IMR-90 (cell line): ENCODE measurements around the gene STEEP1. TPM values are rescaled to one million over a fixed set of nuclear protein-coding genes. Genes with fewer than 3 reads are reported as not detected.

Source experiments
- ATAC-seq: fragments of 200-7000 bp; cut with Tn5 transposase; 2 replicates; pipeline ENCODE4 v1.9.1; 2020; ENCODE audit warnings: low read depth, mild to moderate bottlenecking, moderate library complexity
- BruUV-seq: library from RNA; stranded (reverse); fragments of 400-500 nt; replicated peaks from 2 replicates; lab custom pipeline; 2021; lab: Mats Ljungman, UMichigan
- CTCF ChIA-PET: fragments of 300-600 bp; formaldehyde crosslinking; extraction: SDS; loops from one replicate; lab custom pipeline; 2021; ENCODE audit warnings: antibody characterized with exemption; lab: Yijun Ruan, JAX
- POLR2A ChIA-PET: fragments of 300-600 bp; sonication (Branson Sonifier 250); formaldehyde crosslinking; loops from one replicate; lab custom pipeline; 2022; ENCODE audit warnings: antibody characterized with exemption; ENCODE audit not compliant: unreplicated experiment; lab: Charles Lee
- DNase-seq: peaks from one replicate; pipeline ENCODE4 v3.0.0; 2013
- H2AFZ ChIP-seq: replicated peaks from 2 replicates; pipeline ENCODE3; 2013; ENCODE audit warnings: low read length, mild to moderate bottlenecking; ENCODE audit not compliant: poor library complexity
- H2AK5ac ChIP-seq: 2 replicates; pipeline ENCODE4 v1.6.1; 2013; ENCODE audit warnings: low read depth, low read length, inconsistent platforms
- H2AK9ac ChIP-seq: replicated peaks from 2 replicates; pipeline ENCODE3; 2013; ENCODE audit warnings: mild to moderate bottlenecking, low read depth, low read length, moderate library complexity; ENCODE audit not compliant: poor library complexity
- H2BK120ac ChIP-seq: 2 replicates; pipeline ENCODE4 v1.6.1; 2013; ENCODE audit warnings: low read depth, low read length, inconsistent platforms
- H2BK15ac ChIP-seq: 3 replicates; pipeline ENCODE4 v1.6.1; 2013; ENCODE audit warnings: low read depth, low read length, inconsistent platforms
- H2BK20ac ChIP-seq: 2 replicates; pipeline ENCODE4 v1.6.1; 2013; ENCODE audit warnings: low read depth, mild to moderate bottlenecking, inconsistent platforms, low read length, moderate library complexity
- H2BK5ac ChIP-seq: 2 replicates; pipeline ENCODE4 v1.6.1; 2013; ENCODE audit warnings: mild to moderate bottlenecking, low read depth, low read length, inconsistent platforms; ENCODE audit not compliant: poor library complexity, severe bottlenecking
- H3K14ac ChIP-seq: replicated peaks from 2 replicates; pipeline ENCODE4 v1.6.1; 2013; ENCODE audit warnings: low read depth, low read length, inconsistent platforms
- H3K18ac ChIP-seq: 2 replicates; pipeline ENCODE4 v1.6.1; 2013; ENCODE audit warnings: low read depth, low read length, control low read depth
- H3K23ac ChIP-seq: 2 replicates; pipeline ENCODE4 v1.6.1; 2013; ENCODE audit warnings: low read depth, low read length, inconsistent platforms
- H3K27ac ChIP-seq: 2 replicates; pipeline ENCODE4 v1.5.1; 2013; ENCODE audit warnings: mild to moderate bottlenecking, control low read depth, low read length; ENCODE audit not compliant: insufficient read depth
- H3K27me3 ChIP-seq: 2 replicates; pipeline ENCODE4 v1.6.1; 2013; ENCODE audit warnings: low read length; ENCODE audit not compliant: control insufficient read depth, insufficient read depth
- H3K36me3 ChIP-seq: 2 replicates; pipeline ENCODE4 v1.6.1; 2013; ENCODE audit warnings: low read length, mixed read lengths; ENCODE audit not compliant: control insufficient read depth, insufficient read depth
- H3K4ac ChIP-seq: 2 replicates; pipeline ENCODE4 v1.6.1; 2013; ENCODE audit warnings: low read depth, low read length, inconsistent platforms
- H3K4me1 ChIP-seq: 2 replicates; pipeline ENCODE4 v1.6.1; 2013; ENCODE audit warnings: low read length, mixed read lengths; ENCODE audit not compliant: control insufficient read depth, insufficient read depth
- H3K4me2 ChIP-seq: 2 replicates; pipeline ENCODE4 v1.6.1; 2013; ENCODE audit warnings: low read depth, mild to moderate bottlenecking, control low read depth, low read length, moderate library complexity
- H3K4me3 ChIP-seq: 2 replicates; pipeline ENCODE4 v1.5.1; 2013; ENCODE audit warnings: low read depth, mild to moderate bottlenecking, control low read depth, low read length, moderate library complexity; ENCODE audit not compliant: insufficient read depth
- H3K56ac ChIP-seq: 2 replicates; pipeline ENCODE4 v1.6.1; 2013; ENCODE audit warnings: low read length, inconsistent platforms; ENCODE audit not compliant: insufficient read depth; ENCODE audit errors: extremely low read depth
- H3K79me1 ChIP-seq, 2 experiments: 2 replicates each; pipeline ENCODE4 v1.6.1; 2013; ENCODE audit warnings: low read length in 2 of 2, inconsistent platforms in 1 of 2, low read depth in 1 of 2
- H3K9ac ChIP-seq: 2 replicates; pipeline ENCODE4 v1.6.1; 2013; ENCODE audit warnings: low read depth, low read length, control low read depth
- H3K9me1 ChIP-seq: 2 replicates; pipeline ENCODE4 v1.6.1; 2013; ENCODE audit warnings: low read length, inconsistent platforms; ENCODE audit not compliant: insufficient read depth
- H3K9me3 ChIP-seq: 2 replicates; pipeline ENCODE4 v1.6.1; 2013; ENCODE audit warnings: low read length; ENCODE audit not compliant: control insufficient read depth, insufficient read depth
- H4K20me1 ChIP-seq: 2 replicates; pipeline ENCODE4 v1.6.1; 2013; ENCODE audit warnings: low read length, inconsistent platforms; ENCODE audit not compliant: insufficient read depth
- H4K5ac ChIP-seq: 2 replicates; pipeline ENCODE4 v1.6.1; 2013; ENCODE audit warnings: mild to moderate bottlenecking, low read depth, low read length, control low read depth
- H4K8ac ChIP-seq, 2 experiments: 2 replicates each; pipeline ENCODE4 v1.6.1; 2013; ENCODE audit warnings: low read depth in 2 of 2, low read length in 2 of 2, control low read depth in 1 of 2, inconsistent platforms in 1 of 2
- H4K91ac ChIP-seq: 2 replicates; pipeline ENCODE4 v1.6.1; 2013; ENCODE audit warnings: low read depth, low read length, inconsistent platforms; ENCODE audit not compliant: insufficient read depth
- CEBPB ChIP-seq: IDR thresholded peaks from 2 replicates; pipeline ENCODE4 v1.6.1; 2012; ENCODE audit warnings: low read depth, low read length, improper control_type of control experiment
- CHD1 ChIP-seq: IDR thresholded peaks from 2 replicates; pipeline ENCODE4 v1.6.1; 2012; ENCODE audit warnings: low read depth, low read length, improper control_type of control experiment
- MAFK ChIP-seq: IDR thresholded peaks from 2 replicates; pipeline ENCODE4 v1.6.1; 2012; ENCODE audit warnings: low read depth, low read length, improper control_type of control experiment
- MXI1 ChIP-seq: IDR thresholded peaks from 2 replicates; pipeline ENCODE4 v1.6.1; 2012; ENCODE audit warnings: low read depth, mild to moderate bottlenecking, low read length, moderate library complexity, borderline replicate concordance
- NFE2L2 ChIP-seq: fragments of 150-350 bp; IDR thresholded peaks from 2 replicates; pipeline ENCODE4 v1.6.1; 2016; ENCODE audit warnings: low read depth, mild to moderate bottlenecking, low read length
- POLR2A ChIP-seq: IDR thresholded peaks from 2 replicates; pipeline ENCODE4 v1.6.1; 2012; ENCODE audit warnings: mild to moderate bottlenecking, low read depth, low read length
- RAD21 ChIP-seq: IDR thresholded peaks from 2 replicates; pipeline ENCODE4 v1.6.1; 2012; ENCODE audit warnings: low read length, improper control_type of control experiment
- RFX5 ChIP-seq: IDR thresholded peaks from 2 replicates; pipeline ENCODE4 v1.8.0; 2012; ENCODE audit warnings: low read depth, mild to moderate bottlenecking, low read length, moderate library complexity
- USF2 ChIP-seq: fragments of 150-350 bp; IDR thresholded peaks from 2 replicates; pipeline ENCODE4 v1.6.1; 2017; ENCODE audit warnings: mild to moderate bottlenecking, antibody characterized with exemption, low read length, low read depth
- dilution Hi-C: fragments of 300-500 bp; cut with HindIII; formaldehyde crosslinking; loops from one replicate; pipeline ENCODE4 v1.14.3; 2018; ENCODE audit warnings: low sequenced_read_pairs; ENCODE audit not compliant: unreplicated experiment
- in situ Hi-C: fragments of 300-500 bp; cut with MboI; formaldehyde crosslinking; loops from 3 replicates; pipeline ENCODE4 v1.14.3; 2019; ENCODE audit warnings: low sequenced_read_pairs, inconsistent platforms, mixed read lengths
- intact Hi-C: fragments of 100-400 bp; cut with micrococcal nuclease; formaldehyde crosslinking; loops from 2 replicates; pipeline ENCODE4 v1.10.0; 2022
- polyA plus RNA-seq, 3 experiments: library from polyadenylated mRNA; depleted of rRNA; stranded (reverse); fragments of >200 nt; gene quantifications; 2 replicates each; pipeline ENCODE4 v1.2.3, GENCODE V29; 2012; ENCODE audit warnings: low replicate concordance in 1 of 3
- total RNA-seq: library from RNA; depleted of rRNA; stranded (reverse); fragments of >200 nt; gene quantifications from 2 replicates; pipeline ENCODE4 v1.2.3, GENCODE V29; 2012
- TF ChIP-seq, protein P1 (sequence below): fragments of 150-350 bp; IDR thresholded peaks from 2 replicates; pipeline ENCODE4 v1.6.1; 2016; ENCODE audit warnings: low read depth, mild to moderate bottlenecking, low read length, moderate library complexity, borderline replicate concordance

The STEEP1 gene
- total and polyA plus RNA-seq, 2 of the 4 experiments (the other 2 are of a cell fraction) = 16.7 to 33.2 TPM

- dilution Hi-C loops = no loop called here
- Histone ChIP-seq H2BK20ac (no peak overlapping the region), H3K79me1 (peaks cover 4 to 7% of the 10 kb centered on the region in 2 experiments; a peak in 3 of 4 replicates), H2BK120ac (no peak overlapping the region), H3K18ac (no peak overlapping the region), H3K4me1 (no peaks in the 10 kb centered on the region), H3K23ac (no peak overlapping the region), H4K91ac (no peak overlapping the region), H2AFZ (no peak overlapping the region), H3K4me2 (no peak overlapping the region), H3K56ac (no peak overlapping the region), H4K20me1 (no peaks in the 10 kb centered on the region), H4K5ac (no peak overlapping the region), H4K8ac (no peak overlapping the region), H3K14ac (no peak overlapping the region), H3K36me3 (0 out of 2 replicates have a peak, but pooled peaks cover 2% of the 10 kb centered on the region), H3K4me3 (no peak overlapping the region), H3K9me3 (no peaks in the 10 kb centered on the region), H2AK9ac (no peak overlapping the region), H3K9me1 (no peaks in the 10 kb centered on the region), H3K27me3 (no peaks in the 10 kb centered on the region), H2BK15ac (no peak overlapping the region), H2AK5ac (no peak overlapping the region), H3K4ac (no peak overlapping the region), H3K27ac (no peak overlapping the region), H3K9ac (no peak overlapping the region), H2BK5ac (no peak overlapping the region)
- intact Hi-C loops = no loop called here
- ChIA-PET POLR2A (no interaction called here), CTCF (no interaction called here)
- TF ChIP-seq RFX5 (no peak), MXI1 (no peak), POLR2A (no peak), USF2 (no peak), CHD1 (no peak), MAFK (no peak), CEBPB (no peak), NFE2L2 (no peak), RAD21 (no peak)
- TF ChIP-seq, protein P1, sequence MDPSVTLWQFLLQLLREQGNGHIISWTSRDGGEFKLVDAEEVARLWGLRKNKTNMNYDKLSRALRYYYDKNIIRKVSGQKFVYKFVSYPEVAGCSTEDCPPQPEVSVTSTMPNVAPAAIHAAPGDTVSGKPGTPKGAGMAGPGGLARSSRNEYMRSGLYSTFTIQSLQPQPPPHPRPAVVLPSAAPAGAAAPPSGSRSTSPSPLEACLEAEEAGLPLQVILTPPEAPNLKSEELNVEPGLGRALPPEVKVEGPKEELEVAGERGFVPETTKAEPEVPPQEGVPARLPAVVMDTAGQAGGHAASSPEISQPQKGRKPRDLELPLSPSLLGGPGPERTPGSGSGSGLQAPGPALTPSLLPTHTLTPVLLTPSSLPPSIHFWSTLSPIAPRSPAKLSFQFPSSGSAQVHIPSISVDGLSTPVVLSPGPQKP = no peak
- in situ Hi-C loops = no loop called here
- no peak for ATAC-seq
- DNase-seq = no peak
- BruUV-seq = no TSS peak
These were observed 14.2 kb upstream of the STEEP1 start for GRCh38 chrX:119579414-119579813.
